ENCODE measurements around the gene SDE2.
"Not testable (repeated sequence)": the region's sequence is repeated elsewhere in the genome, so short reads cannot be mapped to it uniquely, and the experiment has no call there.

Gene SDE2

GRCh38 chr1:225970592-225971157, 28.5 kb downstream of the SDE2 start:
- not testable (repeated sequence) for H3K4me3 ChIP-seq (ENCODE audit: low read depth in 1 of 2, low read length in 2 of 2); H3K36me3 ChIP-seq (ENCODE audit: insufficient read depth, low read length); H3K9me3 ChIP-seq (ENCODE audit: low read length); H3K9ac ChIP-seq (ENCODE audit: low read length); H3K27me3 ChIP-seq (ENCODE audit: control insufficient read depth in 1 of 2, insufficient read depth in 2 of 2, low read length in 2 of 2); H3K4me1 ChIP-seq (ENCODE audit: insufficient read depth, low read length); H3K27ac ChIP-seq (ENCODE audit: low read depth, low read length)

DNA sequence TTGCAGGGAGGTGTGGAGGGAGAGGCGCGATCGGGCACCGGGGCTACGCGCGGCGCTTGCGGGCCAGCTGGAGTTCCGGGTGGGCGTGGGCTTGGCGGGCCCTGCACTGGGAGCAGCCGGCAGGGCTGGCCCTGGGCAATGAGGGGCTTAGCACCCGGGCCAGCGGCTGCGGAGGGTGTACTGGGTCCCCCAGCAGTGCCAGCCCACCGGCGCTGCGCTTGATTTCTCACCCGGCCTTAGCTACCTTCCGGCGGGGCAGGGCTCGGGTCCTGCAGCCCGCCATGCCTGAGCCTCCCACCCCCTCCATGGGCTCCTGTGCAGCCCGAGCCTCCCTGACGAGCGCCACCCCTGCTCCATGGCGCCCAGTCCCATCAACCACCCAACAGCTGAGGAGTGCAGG, 29.4 kb downstream of the SDE2 start:
- H3K4me1 ChIP-seq (ENCODE audit: insufficient read depth, low read length); H3K27ac ChIP-seq (ENCODE audit: low read depth, low read length); H3K27me3 ChIP-seq (ENCODE audit: control insufficient read depth in 1 of 2, insufficient read depth in 2 of 2, low read length in 2 of 2); H3K36me3 ChIP-seq (ENCODE audit: insufficient read depth, low read length); H3K9me3 ChIP-seq (ENCODE audit: low read length); H3K9ac ChIP-seq (ENCODE audit: low read length); H3K4me3 ChIP-seq (ENCODE audit: low read depth in 1 of 2, low read length in 2 of 2): not testable (repeated sequence)

DNA sequence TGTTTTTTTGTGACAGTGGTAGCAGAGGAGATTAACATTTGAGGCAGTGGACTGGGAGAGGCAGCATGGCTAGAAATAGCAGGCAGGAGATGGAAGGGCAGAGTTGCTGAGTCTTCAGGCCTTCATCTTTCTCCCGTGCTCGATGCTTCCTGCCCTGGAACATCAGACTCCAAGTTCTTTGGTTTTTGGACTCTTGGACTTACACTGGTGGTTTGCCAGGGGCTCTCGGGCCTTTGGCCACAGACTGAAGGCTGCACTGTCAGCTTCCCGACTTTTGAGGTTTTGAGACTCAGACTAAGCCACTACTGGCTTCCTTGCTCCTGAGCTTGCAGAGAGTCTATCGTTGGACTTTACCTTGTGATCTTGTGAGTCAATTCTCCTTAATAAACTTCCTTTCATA, 33.9 kb downstream of the SDE2 start:
- no peak overlapping the region for H3K9ac ChIP-seq (ENCODE audit: low read length)
- no peaks in the 10 kb centered on the region for H3K9me3 ChIP-seq (ENCODE audit: low read length)
- no peaks in the 10 kb centered on the region for H3K36me3 ChIP-seq (ENCODE audit: insufficient read depth, low read length)
- H3K27me3 ChIP-seq (ENCODE audit: control insufficient read depth in 1 of 2, insufficient read depth in 2 of 2, low read length in 2 of 2), result peaks cover 0 to 4% of the 10 kb centered on the region in 2 donors
- no peaks in the 10 kb centered on the region for H3K4me1 ChIP-seq (ENCODE audit: insufficient read depth, low read length)
- H3K4me3 ChIP-seq (ENCODE audit: low read depth in 1 of 2, low read length in 2 of 2), result no peak overlapping the region
- H3K27ac ChIP-seq (ENCODE audit: low read depth, low read length), result no peak overlapping the region

GRCh38 chr1:225963735-225964530, 35.2 kb downstream of the SDE2 start:
- Histone ChIP-seq H3K27ac (ENCODE audit: low read depth, low read length) (no peak overlapping the region), H3K4me3 (ENCODE audit: low read depth in 1 of 2, low read length in 2 of 2) (no peak overlapping the region), H3K27me3 (ENCODE audit: control insufficient read depth in 1 of 2, insufficient read depth in 2 of 2, low read length in 2 of 2) (peaks cover 0 to 4% of the 10 kb centered on the region in 2 donors), H3K36me3 (ENCODE audit: insufficient read depth, low read length) (no peaks in the 10 kb centered on the region), H3K4me1 (ENCODE audit: insufficient read depth, low read length) (no peaks in the 10 kb centered on the region), H3K9me3 (ENCODE audit: low read length) (no peaks in the 10 kb centered on the region), H3K9ac (ENCODE audit: low read length) (no peak overlapping the region)

- Histone ChIP-seq H3K9ac (ENCODE audit: low read length) (no peak overlapping the region), H3K27ac (ENCODE audit: low read depth, low read length) (no peak overlapping the region), H3K4me1 (ENCODE audit: insufficient read depth, low read length) (no peaks in the 10 kb centered on the region), H3K36me3 (ENCODE audit: insufficient read depth, low read length) (no peaks in the 10 kb centered on the region), H3K9me3 (ENCODE audit: low read length) (no peaks in the 10 kb centered on the region), H3K27me3 (ENCODE audit: control insufficient read depth in 1 of 2, insufficient read depth in 2 of 2, low read length in 2 of 2) (peaks cover 0 to 4% of the 10 kb centered on the region in 2 donors), H3K4me3 (ENCODE audit: low read depth in 1 of 2, low read length in 2 of 2) (no peak overlapping the region)
Measured at GRCh38 chr1:225962440-225962975, 36.6 kb downstream of the SDE2 start.

DNA sequence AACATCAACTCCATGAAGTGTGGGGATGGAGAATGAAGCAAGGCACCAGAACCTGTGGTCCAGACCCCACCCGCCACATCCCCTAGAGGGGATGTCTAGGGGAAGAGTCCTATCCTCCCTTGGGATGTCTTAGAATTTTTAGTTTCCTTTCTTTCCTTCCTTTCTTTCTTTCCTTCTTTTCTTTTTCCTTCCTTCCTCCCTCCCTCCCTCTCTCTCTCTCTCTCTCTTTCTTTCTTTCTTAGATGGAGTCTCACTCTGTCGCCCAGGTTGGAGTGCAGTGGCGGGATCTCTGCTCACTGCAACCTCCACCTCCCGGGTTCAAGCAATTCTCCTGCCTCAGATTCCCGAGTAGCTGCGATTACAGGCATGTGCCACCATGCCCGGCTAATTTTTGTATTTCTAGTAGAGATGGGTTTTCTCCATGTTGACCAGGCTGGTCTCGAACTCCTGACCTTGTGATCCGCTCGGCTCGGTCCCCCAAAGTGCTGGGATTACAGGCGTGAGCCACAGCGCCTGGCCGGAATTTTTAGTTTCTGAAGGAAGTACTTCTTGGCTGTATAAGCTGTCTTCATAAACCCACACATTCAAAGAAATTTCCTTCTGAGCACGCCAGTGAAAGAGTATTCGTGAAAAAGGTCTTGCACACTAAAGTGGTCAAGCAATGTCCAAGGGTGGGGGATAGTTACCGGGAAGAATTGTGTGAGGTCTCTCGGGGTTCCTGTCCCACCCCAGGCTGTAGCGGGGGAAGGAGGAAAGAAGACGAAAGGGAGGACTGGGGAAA, 37.3 kb downstream of the SDE2 start:
- H3K9ac ChIP-seq (ENCODE audit: low read length), result no peak overlapping the region
- no peaks in the 10 kb centered on the region for H3K9me3 ChIP-seq (ENCODE audit: low read length)
- H3K4me3 ChIP-seq (ENCODE audit: low read depth in 1 of 2, low read length in 2 of 2), result no peak overlapping the region
- H3K27me3 ChIP-seq (ENCODE audit: control insufficient read depth in 1 of 2, insufficient read depth in 2 of 2, low read length in 2 of 2), result peaks cover 0 to 4% of the 10 kb centered on the region in 2 donors
- H3K4me1 ChIP-seq (ENCODE audit: insufficient read depth, low read length), result no peaks in the 10 kb centered on the region
- no peaks in the 10 kb centered on the region for H3K36me3 ChIP-seq (ENCODE audit: insufficient read depth, low read length)
- H3K27ac ChIP-seq (ENCODE audit: low read depth, low read length), result no peak overlapping the region

- H3K4me3 ChIP-seq (ENCODE audit: low read depth in 1 of 2, low read length in 2 of 2), result no peak overlapping the region
- no peak overlapping the region for H3K9ac ChIP-seq (ENCODE audit: low read length)
- no peaks in the 10 kb centered on the region for H3K9me3 ChIP-seq (ENCODE audit: low read length)
- H3K27ac ChIP-seq (ENCODE audit: low read depth, low read length), result no peak overlapping the region
- H3K36me3 ChIP-seq (ENCODE audit: insufficient read depth, low read length), result no peaks in the 10 kb centered on the region
- H3K4me1 ChIP-seq (ENCODE audit: insufficient read depth, low read length), result no peaks in the 10 kb centered on the region
- H3K27me3 ChIP-seq (ENCODE audit: control insufficient read depth in 1 of 2, insufficient read depth in 2 of 2, low read length in 2 of 2), result peaks cover 0 to 4% of the 10 kb centered on the region in 2 donors
Measured at GRCh38 chr1:225958041-225958440, 41.1 kb downstream of the SDE2 start.

GRCh38 chr1:225954753-225955152, 44.4 kb downstream of the SDE2 start:
- no peak overlapping the region for H3K9ac ChIP-seq (ENCODE audit: low read length)
- no peaks in the 10 kb centered on the region for H3K27me3 ChIP-seq (ENCODE audit: control insufficient read depth in 1 of 2, insufficient read depth in 2 of 2, low read length in 2 of 2)
- no peaks in the 10 kb centered on the region for H3K4me1 ChIP-seq (ENCODE audit: insufficient read depth, low read length)
- no peaks in the 10 kb centered on the region for H3K9me3 ChIP-seq (ENCODE audit: low read length)
- no peaks in the 10 kb centered on the region for H3K36me3 ChIP-seq (ENCODE audit: insufficient read depth, low read length)
- H3K27ac ChIP-seq (ENCODE audit: low read depth, low read length), result no peak overlapping the region
- no peak overlapping the region for H3K4me3 ChIP-seq (ENCODE audit: low read depth in 1 of 2, low read length in 2 of 2)

- Histone ChIP-seq H3K27ac (ENCODE audit: low read depth, low read length) (no peak overlapping the region), H3K4me1 (ENCODE audit: insufficient read depth, low read length) (no peaks in the 10 kb centered on the region), H3K9me3 (ENCODE audit: low read length) (no peaks in the 10 kb centered on the region), H3K9ac (ENCODE audit: low read length) (no peak overlapping the region), H3K4me3 (ENCODE audit: low read depth in 1 of 2, low read length in 2 of 2) (no peak overlapping the region), H3K27me3 (ENCODE audit: control insufficient read depth in 1 of 2, insufficient read depth in 2 of 2, low read length in 2 of 2) (no peaks in the 10 kb centered on the region), H3K36me3 (ENCODE audit: insufficient read depth, low read length) (no peaks in the 10 kb centered on the region)
Measured at GRCh38 chr1:225953315-225953714, 45.8 kb downstream of the SDE2 start.

DNA sequence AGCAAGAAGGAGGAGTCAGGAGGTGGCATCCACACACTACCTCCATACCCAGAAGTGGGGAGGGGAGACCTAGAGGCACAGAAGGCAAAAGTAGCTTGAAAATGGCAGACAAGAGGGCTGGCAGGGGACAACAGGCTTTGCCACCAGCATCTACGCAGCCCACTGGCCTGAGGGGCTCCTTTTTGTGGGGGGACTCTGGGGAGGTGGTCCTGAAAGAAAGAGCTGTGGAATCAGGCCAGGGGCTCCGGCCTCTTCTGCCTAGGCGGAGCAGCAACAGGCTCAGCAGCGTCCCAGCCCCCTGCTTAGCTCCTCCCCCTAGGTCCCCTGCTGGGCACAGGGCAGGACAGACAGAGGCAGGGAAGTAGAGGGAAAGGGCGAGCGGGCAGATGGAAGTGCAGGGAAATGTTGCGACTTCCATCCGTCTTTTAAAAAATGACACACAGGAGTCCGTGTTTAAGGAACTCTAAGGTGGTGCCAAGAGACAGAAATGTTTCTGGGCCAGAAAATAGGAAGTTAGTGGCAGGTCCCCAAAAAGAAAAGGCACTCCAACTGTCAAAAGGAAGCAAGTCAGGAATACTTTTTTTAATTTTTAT, 48.1 kb downstream of the SDE2 start:
- Histone ChIP-seq H3K9me3 (ENCODE audit: low read length) (no peaks in the 10 kb centered on the region), H3K27me3 (ENCODE audit: control insufficient read depth in 1 of 2, insufficient read depth in 2 of 2, low read length in 2 of 2) (no peaks in the 10 kb centered on the region), H3K4me1 (ENCODE audit: insufficient read depth, low read length) (no peaks in the 10 kb centered on the region), H3K4me3 (ENCODE audit: low read depth in 1 of 2, low read length in 2 of 2) (no peak overlapping the region), H3K36me3 (ENCODE audit: insufficient read depth, low read length) (no peaks in the 10 kb centered on the region), H3K9ac (ENCODE audit: low read length) (no peak overlapping the region), H3K27ac (ENCODE audit: low read depth, low read length) (no peak overlapping the region)

DNA sequence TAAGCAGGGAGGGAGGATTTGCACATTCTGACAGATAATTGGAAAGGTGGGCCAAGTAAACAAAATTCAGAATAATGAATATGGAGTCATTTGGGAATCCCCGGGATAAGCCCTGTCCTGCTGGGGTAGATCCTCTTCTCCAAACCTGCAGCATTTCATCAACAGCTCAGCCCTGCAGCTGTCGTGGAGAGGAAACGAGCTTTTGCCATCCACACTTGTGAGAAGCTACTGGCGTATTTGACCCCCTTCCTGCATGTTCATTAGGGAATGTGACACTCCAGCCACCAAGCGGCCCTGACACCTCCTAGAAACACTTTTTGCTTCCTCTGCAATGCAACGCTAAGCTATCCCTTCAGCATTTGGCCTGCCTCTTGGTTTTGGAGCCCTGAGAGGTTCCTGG, 50.1 kb downstream of the SDE2 start:
- Histone ChIP-seq H3K27ac (ENCODE audit: low read depth, low read length) (no peak overlapping the region), H3K9me3 (ENCODE audit: low read length) (no peaks in the 10 kb centered on the region), H3K27me3 (ENCODE audit: control insufficient read depth in 1 of 2, insufficient read depth in 2 of 2, low read length in 2 of 2) (no peaks in the 10 kb centered on the region)

More for the DNA sequence above, 50.1 kb downstream of the SDE2 start:
- no peaks in the 10 kb centered on the region for H3K36me3 ChIP-seq (ENCODE audit: insufficient read depth, low read length)
- no peak overlapping the region for H3K4me3 ChIP-seq (ENCODE audit: low read depth in 1 of 2, low read length in 2 of 2)
- no peaks in the 10 kb centered on the region for H3K4me1 ChIP-seq (ENCODE audit: insufficient read depth, low read length)
- H3K9ac ChIP-seq (ENCODE audit: low read length), result no peak overlapping the region
